ENCODE measurements around the gene FHL1. TPM values are rescaled to one million over a fixed set of nuclear protein-coding genes. Genes with fewer than 3 reads are reported as not detected.

The FHL1 gene
- polyA plus RNA-seq, 3 donors, result 0.75 to 4.0 (median 0.98) TPM

- Histone ChIP-seq H3K4me2 (replicated peaks; ENCODE audit: extremely low read depth, low read length, poor library complexity, severe bottlenecking) (no peak overlapping the region), H3K27me3 (ENCODE audit: control insufficient read depth in 2 of 2, insufficient read depth in 2 of 2, low read length in 2 of 2) (peaks cover 0 to 3% of the 10 kb centered on the region in 2 donors), H3K9ac (ENCODE audit: insufficient read depth, low read length, poor library complexity, severe bottlenecking) (no peak overlapping the region), H2AFZ (ENCODE audit: insufficient read depth, low read depth, low read length, poor library complexity, severe bottlenecking) (no peak overlapping the region), H3K4me3 (replicated peaks in 1 of 3; ENCODE audit: low read depth in 2 of 3, low read length in 3 of 3) (no peak overlapping the region), H3K4me1 (ENCODE audit: control insufficient read depth in 1 of 2, insufficient read depth in 2 of 2, low read length in 2 of 2) (no peaks in the 10 kb centered on the region), H3K27ac (ENCODE audit: low read depth in 1 of 2, low read length in 2 of 2) (no peak overlapping the region), H3K9me3 (replicated peaks in 1 of 2; ENCODE audit: control insufficient read depth in 1 of 2, insufficient read depth in 1 of 2, low read length in 2 of 2) (no peaks in the 10 kb centered on the region), H3K36me3 (replicated peaks in 1 of 2; ENCODE audit: control insufficient read depth in 1 of 2, insufficient read depth in 2 of 2, low read length in 2 of 2) (no peaks in the 10 kb centered on the region), H3K79me2 (ENCODE audit: insufficient read depth, low read length) (no peaks in the 10 kb centered on the region), H4K20me1 (ENCODE audit: insufficient read depth, low read length) (no peaks in the 10 kb centered on the region)
- Mint-ChIP-seq H3K27me3 (ENCODE audit: low read depth in 3 of 3) (peaks cover 2 to 14% (median 6%) of the 10 kb centered on the region in 3 donors), H3K4me3 (no peak overlapping the region), H3K36me3 (no peaks in the 10 kb centered on the region), H3K27ac (no peak overlapping the region), H3K4me1 (peaks cover 3% of the 10 kb centered on the region), H3K9me3 (no peaks in the 10 kb centered on the region)
- intact Hi-C loops (cut with micrococcal nuclease), result no loop called here
- no peak for TF ChIP-seq CTCF (IDR thresholded peaks at IDR 0.05)
- WGBS (ENCODE audit: insufficient coverage), result 15% methylated on average over 5 of the region's 17 CpGs
- no peak for DNase-seq
Measured at GRCh38 chrX:136168929-136169735, 21.8 kb downstream of the FHL1 start.

- no peak for TF ChIP-seq CTCF (IDR thresholded peaks at IDR 0.05)
Measured at GRCh38 chrX:136170139-136170800, 22.9 kb downstream of the FHL1 start.

More at GRCh38 chrX:136170139-136170800, 22.9 kb downstream of the FHL1 start:
- H3K4me3 Mint-ChIP-seq, result peak overlapping the region in 1 of 2 donors; percentile 42
- peaks cover 2 to 12% (median 6%) of the 10 kb centered on the region in 3 donors for H3K27me3 Mint-ChIP-seq (ENCODE audit: low read depth in 3 of 3)
- no peak overlapping the region for H3K27ac ChIP-seq (ENCODE audit: low read depth in 1 of 2, low read length in 2 of 2)
- peaks cover 3% of the 10 kb centered on the region for H3K4me1 Mint-ChIP-seq
- H3K9me3 ChIP-seq (replicated peaks in 1 of 2; ENCODE audit: control insufficient read depth in 1 of 2, insufficient read depth in 1 of 2, low read length in 2 of 2), result no peaks in the 10 kb centered on the region
- peaks cover 0 to 3% of the 10 kb centered on the region in 2 donors for H3K27me3 ChIP-seq (ENCODE audit: control insufficient read depth in 2 of 2, insufficient read depth in 2 of 2, low read length in 2 of 2)
- H4K20me1 ChIP-seq (ENCODE audit: insufficient read depth, low read length), result no peaks in the 10 kb centered on the region
- intact Hi-C loops (cut with micrococcal nuclease), result no loop called here
- no peak for DNase-seq
- no peaks in the 10 kb centered on the region for H3K36me3 ChIP-seq (replicated peaks in 1 of 2; ENCODE audit: control insufficient read depth in 1 of 2, insufficient read depth in 2 of 2, low read length in 2 of 2)
- WGBS (ENCODE audit: insufficient coverage), result 92% methylated on average over 3 of the region's 9 CpGs
- no peak overlapping the region for H3K4me2 ChIP-seq (replicated peaks; ENCODE audit: extremely low read depth, low read length, poor library complexity, severe bottlenecking)
- no peak overlapping the region for H3K27ac Mint-ChIP-seq
- no peaks in the 10 kb centered on the region for H3K36me3 Mint-ChIP-seq
- no peak overlapping the region for H2AFZ ChIP-seq (ENCODE audit: insufficient read depth, low read depth, low read length, poor library complexity, severe bottlenecking)
- H3K9me3 Mint-ChIP-seq, result no peaks in the 10 kb centered on the region
- H3K9ac ChIP-seq (ENCODE audit: insufficient read depth, low read length, poor library complexity, severe bottlenecking), result no peak overlapping the region
- no peaks in the 10 kb centered on the region for H3K79me2 ChIP-seq (ENCODE audit: insufficient read depth, low read length)
- H3K4me1 ChIP-seq (ENCODE audit: control insufficient read depth in 1 of 2, insufficient read depth in 2 of 2, low read length in 2 of 2), result no peaks in the 10 kb centered on the region
- H3K4me3 ChIP-seq (replicated peaks in 1 of 3; ENCODE audit: low read depth in 2 of 3, low read length in 3 of 3), result no peak overlapping the region

Measured in CD14-positive monocyte (primary cell).